Endothelial cell of umbilical vein (primary cell): ENCODE results near the gene SUPT7L. TPM values are rescaled to one million over a fixed set of nuclear protein-coding genes. Genes with fewer than 3 reads are reported as not detected.

Experiments
- BruUV-seq: library from RNA; stranded (reverse); fragments of 400-500 nt; replicated peaks from 2 replicates; lab custom pipeline; 2021; lab: Mats Ljungman, UMichigan
- CTCF ChIA-PET: fragments of 300-600, 350-600 bp; sonication (Branson Sonifier 250); formaldehyde crosslinking; loops from one replicate; lab custom pipeline; 2021; ENCODE audit warnings: antibody characterized with exemption, inconsistent platforms; lab: Charles Lee
- POLR2A ChIA-PET: fragments of 300-600, 350-600 bp; sonication (Branson Sonifier 250); formaldehyde crosslinking; loops from one replicate; lab custom pipeline; 2021; ENCODE audit warnings: antibody characterized with exemption, inconsistent platforms; lab: Charles Lee
- DNase-seq: peaks from one replicate; pipeline ENCODE4 v3.0.0-alpha.2; 2011; ENCODE audit warnings: low read depth, low spot score
- FAIRE-seq: peaks from 2 replicates; lab custom pipeline; 2011; peaks lifted over from hg19 to GRCh38; lab: Jason Lieb, UNC
- H2AFZ ChIP-seq: 2 replicates; pipeline ENCODE4 v1.6.0; 2012; ENCODE audit warnings: low read depth, low read length, control low read depth, inconsistent platforms
- H3K27ac ChIP-seq: 2 replicates; pipeline ENCODE4 v1.5.1; 2011; ENCODE audit warnings: low read depth, mild to moderate bottlenecking, control low read depth, low read length, moderate library complexity; ENCODE audit not compliant: insufficient read depth
- H3K27me3 ChIP-seq, 2 experiments: 2 replicates each; pipeline versions ENCODE4 v1.6.0 to v1.6.1; 2011; ENCODE audit warnings: low read length in 2 of 2, mixed read lengths in 1 of 2; ENCODE audit not compliant: control insufficient read depth in 2 of 2, insufficient read depth in 2 of 2
- H3K36me3 ChIP-seq, 2 experiments: 2 replicates in 1 of 2; 3 replicates in 1 of 2; pipeline ENCODE4 v1.5.1; 2011; ENCODE audit warnings: low read length in 2 of 2, mild to moderate bottlenecking in 1 of 2, moderate library complexity in 1 of 2; ENCODE audit not compliant: control insufficient read depth in 2 of 2, insufficient read depth in 2 of 2; ENCODE audit errors: extremely low read depth in 1 of 2
- H3K4me1 ChIP-seq: 3 replicates; pipeline ENCODE4 v1.5.1; 2011; ENCODE audit warnings: mild to moderate bottlenecking, low read length; ENCODE audit not compliant: control insufficient read depth, insufficient read depth; ENCODE audit errors: extremely low read depth
- H3K4me2 ChIP-seq: 2 replicates; pipeline ENCODE4 v1.6.1; 2011; ENCODE audit warnings: low read length, control low read depth, mixed read lengths; ENCODE audit not compliant: insufficient read depth
- H3K4me3 ChIP-seq, 3 experiments: fragments of 200-600 bp in 1 of 3; sonication (generic), shearing (Covaris generic) in 1 of 3; replicated peaks in 1 of 3; 2 replicates each; pipeline ENCODE4 v1.5.1; 2011 to 2016; ENCODE audit warnings: control low read depth in 3 of 3, low read length in 3 of 3, mild to moderate bottlenecking in 2 of 3, inconsistent platforms in 1 of 3, low read depth in 1 of 3, moderate library complexity in 1 of 3; ENCODE audit not compliant: insufficient read depth in 1 of 3
- H3K79me2 ChIP-seq: 2 replicates; pipeline ENCODE4 v1.6.0; 2012; ENCODE audit warnings: low read length, inconsistent platforms; ENCODE audit not compliant: control insufficient read depth, insufficient read depth
- H3K9ac ChIP-seq: replicated peaks from 2 replicates; pipeline ENCODE3; 2011; ENCODE audit warnings: low read length, control low read depth; ENCODE audit not compliant: insufficient read depth; ENCODE audit errors: extremely low read depth
- H3K9me1 ChIP-seq: replicated peaks from 3 replicates; pipeline ENCODE4 v1.6.0; 2011; ENCODE audit warnings: mild to moderate bottlenecking, low read length; ENCODE audit not compliant: control insufficient read depth, insufficient read depth; ENCODE audit errors: extremely low read depth
- H3K9me3 ChIP-seq: replicated peaks from 2 replicates; pipeline ENCODE4 v1.5.1; 2012; ENCODE audit warnings: low read length, inconsistent platforms; ENCODE audit not compliant: control insufficient read depth, insufficient read depth
- H4K20me1 ChIP-seq: replicated peaks from 2 replicates; pipeline ENCODE3; 2011; ENCODE audit warnings: mild to moderate bottlenecking, low read length; ENCODE audit not compliant: control insufficient read depth, insufficient read depth; ENCODE audit errors: extremely low read depth
- CTCF ChIP-seq, 2 donors: IDR thresholded peaks; 1 replicate in 1 of 2; 2 replicates in 1 of 2; pipeline ENCODE4 v1.5.1; 2011; ENCODE audit warnings: low read length in 2 of 2, mild to moderate bottlenecking in 2 of 2, moderate library complexity in 2 of 2, control low read depth in 1 of 2, inconsistent platforms in 1 of 2, low read depth in 1 of 2; ENCODE audit not compliant: insufficient read depth in 1 of 2; ENCODE audit errors: extremely low read depth in 1 of 2
- EZH2 ChIP-seq: IDR thresholded peaks from 2 replicates; pipeline ENCODE4 v1.6.1; 2012; ENCODE audit warnings: borderline replicate concordance, low read depth, mild to moderate bottlenecking, moderate library complexity, low read length, inconsistent platforms; ENCODE audit not compliant: severe bottlenecking
- FOS ChIP-seq: IDR thresholded peaks from 2 replicates; pipeline ENCODE4 v1.6.1; 2011; ENCODE audit warnings: mild to moderate bottlenecking, low read length, moderate library complexity, borderline replicate concordance; ENCODE audit not compliant: insufficient read depth
- GATA2 ChIP-seq: IDR thresholded peaks from 2 replicates; pipeline ENCODE4 v1.7.0; 2011; ENCODE audit warnings: low read depth, mild to moderate bottlenecking, moderate library complexity, mixed read lengths, low read length; ENCODE audit not compliant: insufficient read length, insufficient read depth
- JUN ChIP-seq: IDR thresholded peaks from 2 replicates; pipeline ENCODE4 v1.6.1; 2011; ENCODE audit warnings: borderline replicate concordance, low read depth; ENCODE audit not compliant: insufficient read length, insufficient read depth
- MAX ChIP-seq: IDR thresholded peaks from 2 replicates; pipeline ENCODE4 v1.6.1; 2011; ENCODE audit not compliant: insufficient read depth, insufficient read length
- MYC ChIP-seq: IDR thresholded peaks from one replicate; pipeline ENCODE4 v1.6.1; 2011; ENCODE audit warnings: mild to moderate bottlenecking, low read depth, low read length
- POLR2AphosphoS5 ChIP-seq: IDR thresholded peaks from 2 replicates; pipeline ENCODE4 v1.6.1; 2012; ENCODE audit warnings: low read depth, mild to moderate bottlenecking, control low read depth, low read length, moderate library complexity; ENCODE audit not compliant: insufficient read depth
- dilution Hi-C: fragments of 300-500 bp; cut with MboI; formaldehyde crosslinking; loops from one replicate; pipeline ENCODE4 v1.15.0; 2019; ENCODE audit warnings: low sequenced_read_pairs; ENCODE audit not compliant: extremely low pct_ligation_motif_present
- intact Hi-C: fragments of 100-400 bp; cut with micrococcal nuclease; formaldehyde crosslinking; loops from one replicate; pipeline ENCODE4 v1.10.0; 2022
- polyA plus RNA-seq, 4 experiments: library from polyadenylated mRNA; depleted of rRNA in 3 of 4; stranded (reverse) in 3 of 4; unstranded in 1 of 4; fragments of >200 nt; gene quantifications; 2 replicates each; pipeline versions ENCODE4 v1.2.1 to v1.2.3, GENCODE V29; 2011 to 2012; ENCODE audit warnings: missing spikeins in 1 of 4
- total RNA-seq: library from RNA; stranded (reverse); gene quantifications from 2 replicates; pipeline ENCODE4 v1.2.3, GENCODE V29; 2021

SUPT7L gene
- total and polyA plus RNA-seq, 2 donors (not counting 3 experiments of a cell fraction or from before 2014, with no cell fraction given): 30.3 to 44.5 TPM

- no peaks in the 10 kb centered on the region for H3K27me3 ChIP-seq
- CTCF ChIA-PET: interaction anchor here (0.7 to 4.0 kb wide), 32 partner anchors 8 to 1050 kb away, joined by 3 to 40 read pairs (median 6); partner anchors contain the start of genes BABAM2 and RBKS
- H3K9me3 ChIP-seq: no peaks in the 10 kb centered on the region
- no peak for FAIRE-seq
- no peak overlapping the region for H2AFZ ChIP-seq
- no peak overlapping the region for H3K4me2 ChIP-seq
- no peak overlapping the region for H3K4me3 ChIP-seq
- DNase-seq: no peak
- H3K9me1 ChIP-seq: no peaks in the 10 kb centered on the region
- H3K9ac ChIP-seq: no peak overlapping the region
- dilution Hi-C loops (no loop called here), intact Hi-C loops (loop anchor here (2.0 to 5.0 kb wide), 3 partner anchors 250 to 568 kb away; no protein-coding TSS in a partner anchor)
- TF ChIP-seq FOS (no peak), EZH2 (no peak), CTCF (IDR thresholded peaks at IDR 0.05; ENCODE audit: extremely low read depth in 1 of 2, insufficient read depth in 1 of 2, low read depth in 1 of 2, low read length in 2 of 2) (no peak), JUN (no peak), GATA2 (no peak), POLR2AphosphoS5 (no peak), MYC (no peak), MAX (no peak)
- BruUV-seq: no TSS peak
- no peaks in the 10 kb centered on the region for H3K36me3 ChIP-seq
- H3K4me1 ChIP-seq: peaks cover 17% of the 10 kb centered on the region
- H3K27ac ChIP-seq: no peak overlapping the region
- H4K20me1 ChIP-seq: no peaks in the 10 kb centered on the region
- no peaks in the 10 kb centered on the region for H3K79me2 ChIP-seq
- POLR2A ChIA-PET: no interaction called here
These were observed 41.0 kb upstream of the SUPT7L start for GRCh38 chr2:27704342-27704876.
